Activated CD4-positive, alpha-beta T cell treated with anti-CD3 and anti-CD28 coated beads, Interleukin-2, amount 10 ng/mL, durations not matched to agents 7 days and 5 days (primary cell): ENCODE data around the gene WFDC2. TPM values are rescaled to one million over a fixed set of nuclear protein-coding genes. Genes with fewer than 3 reads are reported as not detected.

ENCODE experiments used
- CTCF ChIA-PET: fragments of 350-600 bp; sonication (Branson Sonifier 250); formaldehyde crosslinking; loops from one replicate; lab custom pipeline; 2021; ENCODE audit warnings: antibody characterized with exemption; lab: Charles Lee
- POLR2A ChIA-PET: fragments of 350-600 bp; sonication (Branson Sonifier 250); formaldehyde crosslinking; loops from one replicate; lab custom pipeline; 2021; ENCODE audit warnings: antibody characterized with exemption; lab: Charles Lee
- DNase-seq: peaks from one replicate; pipeline ENCODE4 v3.0.0-alpha.2; 2020
- H3K27ac Mint-ChIP-seq: one replicate; pipeline ENCODE4 v1.8.0; 2021; ENCODE audit warnings: mild to moderate bottlenecking, moderate library complexity, mixed read lengths
- H3K27me3 Mint-ChIP-seq: one replicate; pipeline ENCODE4 v1.8.0; 2021; ENCODE audit warnings: mixed read lengths
- H3K36me3 Mint-ChIP-seq: one replicate; pipeline ENCODE4 v1.8.0; 2021; ENCODE audit warnings: low read depth, mixed read lengths
- H3K4me1 Mint-ChIP-seq: one replicate; pipeline ENCODE4 v1.8.0; 2021; ENCODE audit warnings: mixed read lengths
- H3K4me3 Mint-ChIP-seq: one replicate; pipeline ENCODE4 v1.8.0; 2021; ENCODE audit warnings: mild to moderate bottlenecking, moderate library complexity, mixed read lengths
- H3K9me3 Mint-ChIP-seq: one replicate; pipeline ENCODE4 v1.8.0; 2021; ENCODE audit warnings: mixed read lengths
- total RNA-seq, 2 experiments: library from RNA; stranded (reverse); gene quantifications; one replicate each; pipeline ENCODE4 v1.2.3, GENCODE V29; 2021

WFDC2 gene
- total RNA-seq, 2 experiments from 2014 or later = not detected

DNA sequence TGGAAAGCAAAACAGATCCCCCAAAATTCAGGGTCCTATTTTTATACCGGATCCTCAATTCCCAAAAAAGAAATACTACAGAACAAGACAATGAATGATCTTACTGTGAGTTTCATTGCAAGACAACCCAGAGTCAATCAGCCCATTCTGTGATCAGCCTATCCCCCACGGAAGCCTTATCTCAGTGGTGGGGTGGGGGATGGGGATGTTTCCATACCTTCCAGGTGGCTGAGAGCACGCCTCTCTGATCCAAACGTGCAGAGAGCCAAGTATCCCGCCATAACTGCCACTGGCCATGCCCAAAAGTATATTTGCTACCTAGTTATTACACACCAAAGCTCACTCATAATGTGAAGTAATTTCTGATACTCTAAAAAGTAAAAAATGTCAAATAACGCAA, 15.1 kb downstream of the WFDC2 start:
- Mint-ChIP-seq H3K36me3 (no peaks in the 10 kb centered on the region), H3K9me3 (no peaks in the 10 kb centered on the region), H3K27ac (no peak overlapping the region), H3K27me3 (peaks cover 45% of the 10 kb centered on the region), H3K4me3 (no peak overlapping the region), H3K4me1 (no peaks in the 10 kb centered on the region)
- POLR2A ChIA-PET = no interaction called here
- no peak for DNase-seq
- CTCF ChIA-PET = no interaction called here

GRCh38 chr20:45485388-45485787, 15.8 kb downstream of the WFDC2 start:
- no peaks in the 10 kb centered on the region for H3K4me1 Mint-ChIP-seq
- no peak overlapping the region for H3K27ac Mint-ChIP-seq
- no peak for DNase-seq
- H3K4me3 Mint-ChIP-seq = no peak overlapping the region
- ChIA-PET POLR2A (no interaction called here), CTCF (interaction anchor here (1.9 kb wide), 1 partner anchor 11 kb away, joined by 4 read pairs; no protein-coding TSS in a partner anchor)
- no peaks in the 10 kb centered on the region for H3K36me3 Mint-ChIP-seq
- H3K27me3 Mint-ChIP-seq = peaks cover 42% of the 10 kb centered on the region
- no peaks in the 10 kb centered on the region for H3K9me3 Mint-ChIP-seq

GRCh38 chr20:45487231-45487635, 17.7 kb downstream of the WFDC2 start:
- H3K36me3 Mint-ChIP-seq = no peaks in the 10 kb centered on the region
- ChIA-PET CTCF (interaction anchor here (1.9 kb wide), 1 partner anchor 9 kb away, joined by 4 read pairs; no protein-coding TSS in a partner anchor), POLR2A (no interaction called here)
- H3K9me3 Mint-ChIP-seq = no peaks in the 10 kb centered on the region
- no peak overlapping the region for H3K4me3 Mint-ChIP-seq
- DNase-seq = no peak
- no peaks in the 10 kb centered on the region for H3K4me1 Mint-ChIP-seq
- H3K27me3 Mint-ChIP-seq = peaks cover 36% of the 10 kb centered on the region
- no peak overlapping the region for H3K27ac Mint-ChIP-seq

DNA sequence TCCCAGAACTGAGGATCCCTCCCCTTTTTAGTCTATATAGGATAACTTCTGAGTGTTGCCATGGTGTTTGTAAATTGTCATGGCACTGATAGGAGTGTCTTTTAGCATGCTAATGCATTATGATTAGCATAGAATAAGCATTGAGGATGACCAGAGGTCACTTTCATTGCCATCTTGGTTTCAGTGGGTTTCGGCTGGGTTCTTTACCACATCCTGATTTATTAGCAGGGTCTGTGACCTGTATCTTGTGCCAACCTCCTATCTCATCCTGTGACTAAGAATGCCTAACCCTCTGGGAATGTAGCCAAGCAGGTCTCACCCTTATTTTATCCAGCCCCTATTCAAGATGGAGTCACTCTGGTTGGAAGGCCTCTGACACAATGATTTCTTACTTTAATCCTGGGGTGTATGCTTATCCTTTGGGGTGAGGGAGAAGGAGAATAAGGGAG, 19.6 kb downstream of the WFDC2 start:
- Mint-ChIP-seq H3K4me3 (no peak overlapping the region), H3K27ac (no peak overlapping the region), H3K9me3 (no peaks in the 10 kb centered on the region), H3K27me3 (peaks cover 30% of the 10 kb centered on the region), H3K36me3 (no peaks in the 10 kb centered on the region), H3K4me1 (no peaks in the 10 kb centered on the region)
- DNase-seq = no peak
- CTCF ChIA-PET = no interaction called here
- POLR2A ChIA-PET = no interaction called here

GRCh38 chr20:45495501-45495941, 26.0 kb downstream of the WFDC2 start:
- Mint-ChIP-seq H3K36me3 (no peaks in the 10 kb centered on the region), H3K27ac (no peak overlapping the region), H3K4me1 (no peaks in the 10 kb centered on the region), H3K9me3 (no peaks in the 10 kb centered on the region), H3K4me3 (no peak overlapping the region), H3K27me3 (peaks cover 17% of the 10 kb centered on the region)
- ChIA-PET CTCF (interaction anchor here (0.6 to 2.2 kb wide), 3 partner anchors 9 to 276 kb away, joined by 3 to 4 read pairs (median 3); no protein-coding TSS in a partner anchor), POLR2A (no interaction called here)
- no peak for DNase-seq

- Mint-ChIP-seq H3K36me3 (no peaks in the 10 kb centered on the region), H3K4me1 (no peaks in the 10 kb centered on the region), H3K27me3 (peaks cover 21% of the 10 kb centered on the region), H3K9me3 (no peaks in the 10 kb centered on the region), H3K4me3 (no peak overlapping the region), H3K27ac (no peak overlapping the region)
- ChIA-PET POLR2A (no interaction called here), CTCF (interaction anchor here (0.6 to 2.2 kb wide), 3 partner anchors 10 to 275 kb away, joined by 3 to 4 read pairs (median 3); no protein-coding TSS in a partner anchor)
- no peak for DNase-seq
These were observed 26.6 kb downstream of the WFDC2 start for GRCh38 chr20:45496166-45496565.

DNA sequence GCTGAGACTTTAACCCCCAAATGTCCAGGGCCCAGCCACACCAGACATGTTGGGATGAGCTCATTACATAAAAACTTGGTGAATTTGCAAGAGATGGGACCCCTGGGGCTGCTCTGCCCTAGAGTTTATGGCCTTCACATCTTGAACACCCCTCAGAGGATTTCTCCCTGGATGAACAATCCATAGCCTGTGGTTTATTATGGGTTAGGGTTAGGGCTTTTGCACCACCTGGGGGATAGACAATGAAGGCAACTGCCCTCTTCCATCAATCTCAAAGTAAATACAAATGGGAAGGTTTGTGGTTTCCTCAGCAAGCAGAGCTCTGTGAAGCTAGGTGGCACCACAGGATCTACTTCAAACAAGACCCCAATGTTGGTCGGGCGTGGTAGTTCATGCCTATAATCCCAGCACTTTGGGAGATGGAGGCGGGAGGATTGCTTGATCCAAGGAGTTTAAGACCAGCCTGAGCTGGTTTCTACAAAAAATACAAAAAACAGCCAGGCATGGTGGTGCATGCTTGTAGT, 28.5 kb downstream of the WFDC2 start:
- no peak overlapping the region for H3K27ac Mint-ChIP-seq
- H3K4me1 Mint-ChIP-seq = no peaks in the 10 kb centered on the region
- peaks cover 32% of the 10 kb centered on the region for H3K27me3 Mint-ChIP-seq
- H3K36me3 Mint-ChIP-seq = no peaks in the 10 kb centered on the region
- ChIA-PET POLR2A (no interaction called here), CTCF (no interaction called here)
- DNase-seq = no peak
- H3K9me3 Mint-ChIP-seq = no peaks in the 10 kb centered on the region
- no peak overlapping the region for H3K4me3 Mint-ChIP-seq

DNA sequence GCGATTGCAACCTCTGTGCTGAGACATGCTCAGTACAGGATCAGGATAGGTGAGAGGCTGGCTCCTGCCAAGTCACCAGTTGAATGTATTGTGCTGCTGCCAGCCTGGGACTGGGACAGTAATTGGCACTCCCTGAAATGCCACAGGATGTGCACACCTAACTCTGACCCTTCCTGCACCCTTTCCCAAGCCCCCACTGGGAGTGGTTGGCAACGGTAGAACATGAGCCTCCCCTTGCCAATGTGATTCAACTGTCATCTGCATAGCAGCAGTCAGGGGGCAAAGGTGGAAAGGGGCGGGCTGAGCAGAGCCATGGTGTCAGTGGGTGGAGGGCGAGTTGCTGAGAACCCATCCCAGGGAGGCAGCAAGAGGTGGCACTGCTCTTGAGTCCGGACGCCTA, 30.5 kb downstream of the WFDC2 start:
- H3K4me3 Mint-ChIP-seq = no peak overlapping the region
- no peak for DNase-seq
- H3K27me3 Mint-ChIP-seq = peaks cover 34% of the 10 kb centered on the region
- H3K27ac Mint-ChIP-seq = no peak overlapping the region
- H3K36me3 Mint-ChIP-seq = no peaks in the 10 kb centered on the region
- no peaks in the 10 kb centered on the region for H3K4me1 Mint-ChIP-seq
- ChIA-PET POLR2A (no interaction called here), CTCF (no interaction called here)
- H3K9me3 Mint-ChIP-seq = no peaks in the 10 kb centered on the region

DNA sequence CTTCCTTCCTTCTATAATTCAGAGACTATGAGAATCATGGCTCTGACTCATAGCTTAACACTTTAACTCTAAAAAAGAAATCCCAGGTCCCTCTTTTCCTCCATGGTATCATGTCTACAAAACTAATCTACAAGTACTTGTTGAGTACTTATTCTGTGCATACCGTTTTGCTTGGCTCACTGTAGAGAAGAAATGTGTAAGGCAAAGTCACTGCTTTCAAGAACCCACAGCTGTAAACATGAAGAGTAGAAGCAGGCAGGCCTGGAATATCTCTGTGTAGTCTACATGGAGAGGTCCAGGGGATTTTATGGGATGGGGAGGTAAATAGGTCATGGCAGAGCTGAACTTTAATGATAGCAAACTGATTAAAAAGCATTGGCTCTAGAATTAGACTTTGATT, 32.0 kb downstream of the WFDC2 start:
- H3K4me3 Mint-ChIP-seq = no peak overlapping the region
- H3K9me3 Mint-ChIP-seq = no peaks in the 10 kb centered on the region
- H3K27ac Mint-ChIP-seq = no peak overlapping the region
- POLR2A ChIA-PET = no interaction called here
- H3K4me1 Mint-ChIP-seq = no peaks in the 10 kb centered on the region
- CTCF ChIA-PET = no interaction called here
- H3K27me3 Mint-ChIP-seq = peaks cover 32% of the 10 kb centered on the region
- DNase-seq = no peak
- no peaks in the 10 kb centered on the region for H3K36me3 Mint-ChIP-seq

DNA sequence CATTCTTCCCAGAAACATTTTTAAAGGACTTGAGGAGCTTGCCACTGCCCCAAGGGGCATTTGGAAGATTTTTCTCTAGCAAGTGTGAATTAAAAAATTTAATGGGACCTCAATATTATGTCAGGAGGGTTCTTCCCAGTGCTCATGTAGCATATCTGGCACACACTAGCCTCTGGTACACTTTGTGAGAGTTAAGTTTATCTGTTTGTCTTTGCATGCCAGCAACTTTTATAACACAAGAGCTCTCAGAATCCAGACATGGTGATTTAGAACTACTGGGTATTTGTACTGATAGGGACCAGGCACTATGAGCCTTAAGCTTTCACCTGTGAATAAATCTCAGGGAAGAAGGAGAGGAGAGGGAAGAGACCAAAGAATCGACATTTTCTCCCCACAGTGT, 33.0 kb downstream of the WFDC2 start:
- no peak overlapping the region for H3K27ac Mint-ChIP-seq
- POLR2A ChIA-PET = interaction anchor here (0.6 kb wide), 1 partner anchor 73 kb away, joined by 3 read pairs; no protein-coding TSS in a partner anchor
- peaks cover 32% of the 10 kb centered on the region for H3K27me3 Mint-ChIP-seq
- H3K4me1 Mint-ChIP-seq = peaks cover 7% of the 10 kb centered on the region
- no peak for DNase-seq
- no peaks in the 10 kb centered on the region for H3K9me3 Mint-ChIP-seq
- no peaks in the 10 kb centered on the region for H3K36me3 Mint-ChIP-seq
- CTCF ChIA-PET = interaction anchor here (0.6 kb wide), 1 partner anchor 45 kb away, joined by 5 read pairs; no protein-coding TSS in a partner anchor
- no peak overlapping the region for H3K4me3 Mint-ChIP-seq

GRCh38 chr20:45503403-45503802, 33.9 kb downstream of the WFDC2 start:
- CTCF ChIA-PET = interaction anchor here (0.9 kb wide), 1 partner anchor 22 kb away, joined by 3 read pairs; no protein-coding TSS in a partner anchor
- Mint-ChIP-seq H3K27me3 (peaks cover 34% of the 10 kb centered on the region), H3K27ac (no peak overlapping the region)

GRCh38 chr20:45506398-45506797, 36.8 kb downstream of the WFDC2 start:
- Mint-ChIP-seq H3K4me1 (peaks cover 8% of the 10 kb centered on the region), H3K4me3 (no peak overlapping the region), H3K36me3 (no peaks in the 10 kb centered on the region), H3K27ac (no peak overlapping the region), H3K9me3 (no peaks in the 10 kb centered on the region), H3K27me3 (peaks cover 29% of the 10 kb centered on the region)
- CTCF ChIA-PET = no interaction called here
- POLR2A ChIA-PET = no interaction called here
- DNase-seq = no peak

More at GRCh38 chr20:45503403-45503802, 33.9 kb downstream of the WFDC2 start:
- DNase-seq = no peak
- no peaks in the 10 kb centered on the region for H3K36me3 Mint-ChIP-seq
- H3K4me1 Mint-ChIP-seq = peaks cover 8% of the 10 kb centered on the region
- H3K9me3 Mint-ChIP-seq = no peaks in the 10 kb centered on the region
- POLR2A ChIA-PET = no interaction called here
- H3K4me3 Mint-ChIP-seq = no peak overlapping the region

- H3K4me3 Mint-ChIP-seq = no peak overlapping the region
- ChIA-PET POLR2A (no interaction called here), CTCF (no interaction called here)
- H3K4me1 Mint-ChIP-seq = peaks cover 8% of the 10 kb centered on the region
- no peaks in the 10 kb centered on the region for H3K36me3 Mint-ChIP-seq
- H3K27me3 Mint-ChIP-seq = peaks cover 22% of the 10 kb centered on the region
- H3K9me3 Mint-ChIP-seq = no peaks in the 10 kb centered on the region
- DNase-seq = no peak
- H3K27ac Mint-ChIP-seq = no peak overlapping the region
These were observed 37.7 kb downstream of the WFDC2 start for GRCh38 chr20:45507011-45507820.
